GM04504 (cell line): Measurements from ENCODE around the gene BID.

Experiments
- DNase-seq: peaks from one replicate; pipeline ENCODE4 v3.0.0-alpha.2; 2012; ENCODE audit warnings: low read depth

BID gene

DNA sequence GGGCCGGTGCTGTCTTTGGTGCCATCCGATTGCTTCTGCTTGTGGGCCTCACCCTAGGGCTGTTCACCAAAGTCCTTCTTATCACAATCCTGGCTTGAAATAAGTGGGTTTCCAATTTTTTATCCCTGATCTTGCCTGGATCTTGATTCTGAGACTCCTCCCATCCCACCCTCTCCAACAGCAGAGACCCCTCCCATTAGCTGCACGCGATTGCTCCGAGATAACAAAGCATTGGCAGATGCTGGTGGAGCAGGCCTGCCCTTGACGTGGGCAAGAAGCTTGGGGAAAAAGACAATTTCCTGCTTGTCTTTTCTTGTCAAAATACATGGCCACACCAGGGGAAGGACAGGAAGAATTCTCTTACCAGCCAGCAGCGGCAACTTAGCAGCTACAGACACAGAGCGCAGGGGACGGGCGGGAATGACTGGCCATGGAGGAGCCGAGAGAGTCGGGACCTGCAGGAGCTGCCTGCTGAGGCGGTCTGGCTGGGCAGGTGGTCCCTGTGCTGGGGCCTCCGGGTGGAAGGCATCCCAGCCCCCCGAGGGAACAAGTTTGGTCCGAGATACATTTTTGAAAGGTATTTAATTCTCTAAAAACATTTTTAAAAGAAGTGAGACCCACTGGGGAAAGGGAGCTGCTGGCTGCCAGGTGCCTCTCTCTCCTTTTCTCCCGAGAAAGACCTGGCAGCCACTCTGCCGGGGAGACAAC is 9.7 kb upstream of the BID start:
- DNase-seq: no peak

- no peak for DNase-seq
Measured at GRCh38 chr22:17783312-17783711, 9.0 kb upstream of the BID start.

DNA sequence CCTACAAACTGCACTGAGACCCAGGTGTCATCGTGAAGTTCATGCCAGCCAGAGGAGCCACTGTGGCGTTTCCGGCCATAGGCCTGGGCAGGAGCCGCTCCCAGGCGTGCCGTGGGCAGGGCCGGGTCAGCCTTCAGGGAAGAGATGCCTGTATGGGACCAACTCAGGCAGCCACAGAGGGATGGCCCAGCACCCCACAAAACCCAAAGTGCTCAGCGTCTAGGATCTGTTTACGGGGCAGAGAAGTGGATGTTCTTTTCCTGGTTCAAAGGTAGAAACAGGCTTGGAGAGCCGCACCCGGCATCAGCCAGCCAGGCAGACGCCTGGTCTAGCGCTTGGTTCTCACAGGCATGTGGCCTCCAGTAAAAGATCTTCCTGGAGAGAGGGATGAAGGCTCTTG is 8.4 kb upstream of the BID start:
- DNase-seq: no peak

DNA sequence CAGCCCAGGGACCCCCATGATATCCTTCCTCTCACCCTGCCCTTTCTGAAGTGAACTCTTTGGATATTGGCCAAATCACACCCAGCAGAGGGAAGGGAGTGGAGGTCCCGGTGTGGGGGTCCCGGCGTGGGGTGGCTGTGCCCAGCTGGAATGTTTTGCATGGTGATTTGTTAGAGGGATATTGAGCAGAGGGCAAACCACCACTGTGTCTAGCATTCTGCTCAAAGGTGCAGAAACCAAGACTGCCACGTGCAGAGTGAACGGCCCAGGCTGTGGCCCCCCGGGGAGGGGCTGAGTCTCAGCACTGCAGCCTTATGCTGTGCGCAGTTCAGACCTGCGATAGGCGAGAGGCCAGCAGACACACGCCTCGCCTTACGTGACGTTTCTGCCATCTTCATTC is 7.9 kb upstream of the BID start:
- DNase-seq: no peak

DNA sequence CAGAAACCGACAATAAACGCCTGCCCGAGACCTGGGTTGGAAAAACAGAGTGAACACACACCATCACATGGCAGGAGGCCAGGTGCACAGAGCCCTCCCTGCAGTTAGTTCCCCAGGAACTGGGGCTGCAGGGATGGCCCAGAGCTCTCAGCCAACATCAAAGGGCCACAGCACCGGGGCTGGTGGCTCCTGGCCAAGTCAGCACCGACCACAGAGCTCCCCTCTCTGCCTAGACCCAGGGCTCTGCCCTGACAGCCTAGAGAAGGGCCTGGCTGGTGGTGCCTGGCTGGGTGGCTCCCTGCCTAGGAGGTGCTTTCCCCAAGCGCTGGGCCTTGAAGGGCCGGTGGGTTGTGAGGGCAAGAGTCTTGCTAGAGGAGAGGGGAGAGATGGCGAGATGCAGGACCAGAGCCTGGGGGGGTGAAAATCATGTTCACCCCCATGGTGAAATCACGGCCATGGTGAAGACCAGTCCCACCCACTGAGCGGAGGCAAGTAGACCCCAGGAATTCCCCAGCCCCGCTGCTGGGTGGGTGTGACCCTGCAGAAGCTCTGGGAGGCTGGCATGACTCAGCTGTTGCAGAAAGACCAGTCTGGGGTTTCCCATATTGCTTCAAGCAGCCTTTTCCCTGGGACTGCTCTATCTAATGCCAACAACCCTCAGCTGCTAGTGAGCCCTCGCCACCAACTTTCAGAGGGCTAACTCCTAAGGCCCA is 7.2 kb upstream of the BID start:
- DNase-seq: peak; percentile 62

- DNase-seq: no peak
Measured at GRCh38 chr22:17780741-17781318, 6.6 kb upstream of the BID start.

DNA sequence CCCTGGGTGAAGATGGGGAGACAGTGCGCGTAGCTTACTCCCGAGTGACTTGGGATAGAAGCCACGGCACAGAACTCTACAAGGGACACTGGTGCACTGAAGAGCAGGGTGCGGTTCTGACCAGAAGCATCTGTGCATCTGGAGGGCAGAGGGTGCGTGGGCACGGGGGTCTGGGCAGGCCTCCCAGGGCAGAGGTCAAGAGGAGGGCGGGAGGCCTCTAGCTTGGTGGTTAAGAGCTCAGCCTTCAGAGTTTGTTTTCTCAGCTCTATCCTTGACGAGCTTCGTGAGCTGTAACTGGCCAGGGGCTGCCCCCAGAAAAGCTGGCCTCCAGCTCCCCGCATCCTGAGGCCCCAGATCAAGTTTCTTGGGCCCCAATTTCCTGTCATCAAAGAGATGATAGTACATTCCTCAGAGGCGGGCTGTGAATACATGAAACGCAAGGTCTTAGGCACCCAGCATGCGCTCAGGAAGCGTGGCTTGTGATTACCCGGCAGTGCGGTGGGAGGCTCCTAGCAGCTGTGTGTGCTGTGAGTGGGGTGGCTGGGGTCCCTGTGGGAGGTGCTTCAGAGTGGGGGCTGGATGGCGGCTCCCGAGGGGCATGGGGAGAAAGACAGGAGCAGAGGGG is 6.0 kb upstream of the BID start:
- DNase-seq: no peak

GRCh38 chr22:17779286-17780115 is 5.2 kb upstream of the BID start:
- no peak for DNase-seq

DNA sequence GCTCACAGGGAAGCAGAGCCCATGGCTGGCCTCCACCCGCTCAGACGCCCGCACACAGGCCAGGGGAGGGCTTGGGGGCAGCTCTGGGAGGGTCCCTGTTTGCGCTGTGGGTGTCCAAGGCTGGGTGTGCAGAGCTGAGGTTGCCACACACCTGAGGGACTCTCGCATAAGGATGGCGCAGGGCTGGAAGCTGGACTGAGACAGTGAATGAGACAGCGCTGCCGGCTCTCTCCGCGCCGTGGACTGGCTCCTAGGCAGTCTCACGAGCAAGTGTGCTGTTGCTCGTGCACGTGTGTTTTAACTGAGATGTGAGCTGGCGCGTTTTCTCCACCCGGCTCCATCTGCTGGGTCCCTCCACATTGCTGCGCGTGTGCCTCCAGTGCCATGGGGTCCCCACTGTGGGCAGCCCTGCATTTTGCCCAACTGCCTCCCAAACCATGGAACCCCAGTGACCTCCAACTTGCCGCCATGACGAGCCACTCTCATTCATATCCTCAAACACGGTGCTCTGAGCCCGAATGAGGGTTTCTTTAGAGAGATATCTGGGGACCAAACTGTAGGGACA is 4.2 kb upstream of the BID start:
- no peak for DNase-seq

- no peak for DNase-seq
Measured at GRCh38 chr22:17777717-17778044, 3.4 kb upstream of the BID start.

DNA sequence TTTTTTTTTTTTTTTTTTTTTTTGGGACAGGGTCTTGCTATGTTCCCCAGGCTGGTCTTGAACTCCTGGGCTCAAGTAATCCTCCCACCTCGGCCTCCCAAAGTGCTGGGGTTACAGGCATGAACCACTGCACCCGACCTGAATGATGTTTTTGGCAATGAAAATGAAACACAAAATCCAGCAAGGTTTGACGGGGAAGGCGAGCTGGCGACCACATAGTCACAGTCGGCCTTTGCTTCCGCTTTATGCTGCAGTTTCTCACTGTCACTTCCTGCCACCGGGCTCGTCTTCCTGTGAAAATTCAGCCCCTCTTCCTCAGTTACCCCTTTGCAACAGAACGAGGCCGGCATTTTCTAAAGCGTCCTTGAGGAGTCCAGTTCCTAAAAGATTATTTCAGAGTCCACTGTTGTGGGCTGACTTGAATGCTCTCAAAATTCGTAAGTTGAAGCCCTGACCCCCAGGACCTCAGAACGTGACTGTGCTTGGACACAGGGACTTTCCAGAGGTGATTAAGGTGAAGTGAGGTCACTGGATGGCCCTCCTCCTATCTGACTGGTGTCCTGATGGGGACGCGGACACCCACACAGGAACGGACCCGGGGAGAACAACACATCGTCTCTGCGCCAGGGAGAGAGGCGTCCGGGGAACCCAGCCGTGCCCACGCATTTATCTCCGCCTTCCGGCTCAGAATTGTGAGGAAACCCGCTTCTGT is 2.9 kb upstream of the BID start:
- DNase-seq: no peak

DNA sequence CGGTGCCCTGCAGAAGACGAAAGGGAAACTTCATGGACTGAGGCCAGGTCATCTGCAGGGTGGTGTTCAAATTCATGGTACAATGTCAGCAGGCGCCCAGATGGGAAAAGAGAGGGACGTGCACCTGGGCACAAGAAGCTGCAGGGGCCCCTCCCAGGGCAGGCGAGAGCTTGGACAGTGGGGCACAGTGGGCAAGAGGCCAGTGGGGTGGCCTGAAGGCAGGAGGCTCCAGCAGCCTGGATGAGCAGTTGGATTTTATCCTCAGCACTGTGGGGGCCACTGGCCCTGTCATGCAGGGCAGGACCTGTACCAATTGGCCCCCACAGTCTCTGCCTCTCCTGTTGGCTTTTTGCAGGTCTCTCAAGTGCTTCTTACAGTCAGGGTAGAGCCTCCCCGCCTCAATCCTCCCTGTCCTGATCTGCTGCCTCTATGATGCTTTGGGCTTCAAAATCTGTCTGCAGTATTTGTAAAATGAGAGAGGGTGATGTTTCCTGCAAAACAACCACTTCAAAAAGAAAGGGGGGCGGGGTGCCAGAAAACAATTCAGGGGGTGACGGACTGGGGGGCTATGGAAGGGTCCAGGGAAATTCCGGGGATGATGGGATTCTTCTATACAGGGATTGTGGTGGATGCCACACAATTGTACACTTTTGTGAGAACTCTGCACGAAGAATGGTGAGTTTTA is 1.7 kb upstream of the BID start:
- no peak for DNase-seq

DNA sequence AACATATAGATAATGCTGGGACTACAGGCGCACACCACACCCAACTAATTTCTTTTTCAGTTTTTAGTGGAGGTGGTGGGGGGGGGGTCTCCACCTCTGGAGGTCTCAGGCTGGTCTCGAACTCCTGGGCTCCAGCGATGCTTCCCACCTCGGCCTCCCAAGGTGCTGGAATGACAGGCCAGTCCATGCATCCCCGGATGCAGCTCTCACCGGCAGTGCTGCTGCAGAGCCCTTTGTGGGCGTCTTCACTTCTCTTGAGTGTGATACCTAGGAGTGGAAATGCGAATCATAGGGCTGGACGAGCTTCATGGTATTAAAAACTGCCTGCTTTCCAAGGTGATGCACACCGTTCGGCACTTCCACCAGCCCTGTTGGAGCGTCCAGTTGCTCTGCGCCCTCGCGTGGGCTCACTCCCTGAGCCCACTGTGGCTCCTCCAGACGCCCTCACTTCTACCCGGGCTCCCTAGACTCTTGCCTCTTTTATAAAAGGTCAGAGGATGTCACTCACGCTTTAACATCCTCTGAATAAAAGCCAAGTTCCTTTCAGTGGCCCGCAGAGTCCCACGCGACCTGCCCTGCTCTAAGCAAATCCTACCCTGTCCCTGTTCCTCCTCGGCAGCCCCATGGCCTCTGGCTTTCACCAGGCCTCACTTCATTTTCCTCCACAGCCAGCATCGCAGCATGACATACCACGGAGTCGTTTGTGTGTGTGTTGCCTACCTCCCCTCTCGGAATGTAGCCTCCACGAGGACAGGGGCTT is 837 bp upstream of the BID start:
- no peak for DNase-seq

- no peak for DNase-seq
Measured at GRCh38 chr22:17773606-17774205, 563 bp downstream of the BID start.

GRCh38 chr22:17772958-17773605 is 1.2 kb downstream of the BID start:
- DNase-seq: no peak

GRCh38 chr22:17772249-17772957 is 1.9 kb downstream of the BID start:
- no peak for DNase-seq

DNA sequence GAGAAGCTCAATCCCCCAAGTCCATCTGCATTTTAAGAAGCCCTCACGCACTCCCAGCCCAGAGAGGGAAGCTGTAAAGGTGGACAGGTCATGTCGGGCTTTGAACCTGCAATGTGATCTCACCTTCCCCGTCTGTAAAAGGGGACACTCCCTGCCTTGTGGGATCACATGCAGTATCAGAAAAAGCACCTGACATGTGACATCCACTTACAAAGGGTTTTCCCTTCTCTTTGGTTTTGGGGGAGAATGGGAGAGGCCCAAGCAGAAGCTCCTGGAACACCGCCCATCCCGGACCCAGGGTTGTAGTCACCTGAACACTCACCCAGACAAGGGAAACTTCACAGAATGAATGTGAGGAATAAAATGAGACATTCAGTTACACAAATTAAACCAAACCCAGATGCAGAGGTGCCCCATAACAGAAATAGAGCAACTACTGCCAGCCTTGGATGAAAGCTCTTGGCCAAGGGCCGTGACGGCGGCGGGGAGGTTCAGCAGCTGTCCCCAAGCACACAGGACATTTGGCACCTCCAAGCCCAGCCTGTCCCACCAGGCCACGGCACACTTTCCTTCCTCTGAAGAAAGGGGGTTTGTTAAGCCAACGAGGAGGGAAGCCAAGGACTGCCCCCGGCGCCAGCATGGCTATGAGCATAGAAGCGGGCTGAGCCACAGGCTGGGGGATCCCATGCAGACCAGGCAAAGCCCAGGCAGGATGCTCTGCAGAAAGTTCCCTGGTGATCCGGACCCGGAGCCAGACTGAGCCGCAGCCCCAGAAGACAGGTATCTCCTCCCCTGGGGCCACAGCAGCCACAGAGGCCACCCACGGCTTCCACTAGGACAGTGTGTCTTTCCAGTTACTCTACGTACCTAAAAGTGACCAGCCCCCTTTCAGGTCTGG is 3.8 kb downstream of the BID start:
- no peak for DNase-seq
